Mesothelial cell of epicardium (in vitro differentiated cells): ENCODE measurements around the gene SLC6A6. TPM values are rescaled to one million over a fixed set of nuclear protein-coding genes. Genes with fewer than 3 reads are reported as not detected.

Source experiments
- DNase-seq, 2 experiments: peaks; one replicate each; pipeline ENCODE4 v3.0.0; 2021; ENCODE audit warnings: low spot score in 2 of 2; ENCODE audit not compliant: unreplicated experiment in 2 of 2
- H3K27ac Mint-ChIP-seq: 2 replicates; pipeline ENCODE4 v1.8.0; 2021; ENCODE audit warnings: mixed read lengths
- H3K27me3 Mint-ChIP-seq: 2 replicates; pipeline ENCODE4 v1.8.0; 2021; ENCODE audit warnings: low read depth, mixed read lengths
- H3K36me3 Mint-ChIP-seq: 2 replicates; pipeline ENCODE4 v1.8.0; 2021; ENCODE audit warnings: mixed read lengths
- H3K4me1 Mint-ChIP-seq: 2 replicates; pipeline ENCODE4 v1.8.0; 2021; ENCODE audit warnings: mixed read lengths
- H3K4me3 Mint-ChIP-seq: 2 replicates; pipeline ENCODE4 v1.8.0; 2021; ENCODE audit warnings: mild to moderate bottlenecking, moderate library complexity, mixed read lengths
- H3K9me3 Mint-ChIP-seq: 2 replicates; pipeline ENCODE4 v1.8.0; 2021; ENCODE audit warnings: mixed read lengths
- CTCF ChIP-seq: fragments of 200-600 bp; sonication (generic); IDR thresholded peaks from one replicate; pipeline ENCODE4 v1.5.0; 2021; ENCODE audit warnings: antibody characterized with exemption; ENCODE audit not compliant: unreplicated experiment
- total RNA-seq: library from RNA; stranded (reverse); gene quantifications from 3 replicates; pipeline ENCODE4 v1.2.1, GENCODE V29; 2021

Gene SLC6A6
- total RNA-seq, 1 donor from 2014 or later: 21.2 TPM

GRCh38 chr3:14424711-14425580 lies 22.5 kb downstream of the SLC6A6 start:
- no peak for TF ChIP-seq CTCF
- H3K9me3 Mint-ChIP-seq: no peaks in the 10 kb centered on the region
- H3K36me3 Mint-ChIP-seq: no peaks in the 10 kb centered on the region
- no peak overlapping the region for H3K4me3 Mint-ChIP-seq
- no peaks in the 10 kb centered on the region for H3K27me3 Mint-ChIP-seq
- H3K27ac Mint-ChIP-seq: no peak overlapping the region
- DNase-seq: no peak
- peaks cover 10% of the 10 kb centered on the region for H3K4me1 Mint-ChIP-seq

GRCh38 chr3:14425581-14426304 lies 23.3 kb downstream of the SLC6A6 start:
- no peak overlapping the region for H3K27ac Mint-ChIP-seq
- H3K9me3 Mint-ChIP-seq: no peaks in the 10 kb centered on the region
- no peak for DNase-seq
- no peak for TF ChIP-seq CTCF
- no peak overlapping the region for H3K4me3 Mint-ChIP-seq
- peaks cover 10% of the 10 kb centered on the region for H3K4me1 Mint-ChIP-seq
- no peaks in the 10 kb centered on the region for H3K27me3 Mint-ChIP-seq
- no peaks in the 10 kb centered on the region for H3K36me3 Mint-ChIP-seq

GRCh38 chr3:14426305-14426620 lies 23.9 kb downstream of the SLC6A6 start:
- no peaks in the 10 kb centered on the region for H3K9me3 Mint-ChIP-seq
- peaks cover 11% of the 10 kb centered on the region for H3K4me1 Mint-ChIP-seq
- H3K27ac Mint-ChIP-seq: no peak overlapping the region

GRCh38 chr3:14428087-14429033 lies 26.0 kb downstream of the SLC6A6 start:
- no peak overlapping the region for H3K4me3 Mint-ChIP-seq
- no peak for DNase-seq
- H3K4me1 Mint-ChIP-seq: peaks cover 28% of the 10 kb centered on the region
- H3K27ac Mint-ChIP-seq: no peak overlapping the region
- no peaks in the 10 kb centered on the region for H3K9me3 Mint-ChIP-seq
- TF ChIP-seq CTCF: no peak
- no peaks in the 10 kb centered on the region for H3K36me3 Mint-ChIP-seq
- no peaks in the 10 kb centered on the region for H3K27me3 Mint-ChIP-seq

More at GRCh38 chr3:14426305-14426620, 23.9 kb downstream of the SLC6A6 start:
- H3K36me3 Mint-ChIP-seq: no peaks in the 10 kb centered on the region
- DNase-seq: no peak
- TF ChIP-seq CTCF: no peak
- no peaks in the 10 kb centered on the region for H3K27me3 Mint-ChIP-seq
- no peak overlapping the region for H3K4me3 Mint-ChIP-seq

GRCh38 chr3:14429237-14429636 lies 26.8 kb downstream of the SLC6A6 start:
- Mint-ChIP-seq H3K27me3 (no peaks in the 10 kb centered on the region), H3K4me3 (no peak overlapping the region), H3K4me1 (peaks cover 30% of the 10 kb centered on the region), H3K27ac (no peak overlapping the region), H3K9me3 (no peaks in the 10 kb centered on the region), H3K36me3 (no peaks in the 10 kb centered on the region)
- no peak for DNase-seq
- no peak for TF ChIP-seq CTCF
